Hippocampal formation (tissue), 2 donors: ENCODE measurements around the gene RABGAP1.
"Not testable (repeated sequence)": the region's sequence is repeated elsewhere in the genome, so short reads cannot be mapped to it uniquely, and the experiment has no call there.

Source experiments
- DNase-seq, 2 donors: peaks; one replicate each; lab custom pipeline; 2025; lab: John Stamatoyannopoulos, UW

The RABGAP1 gene

DNA sequence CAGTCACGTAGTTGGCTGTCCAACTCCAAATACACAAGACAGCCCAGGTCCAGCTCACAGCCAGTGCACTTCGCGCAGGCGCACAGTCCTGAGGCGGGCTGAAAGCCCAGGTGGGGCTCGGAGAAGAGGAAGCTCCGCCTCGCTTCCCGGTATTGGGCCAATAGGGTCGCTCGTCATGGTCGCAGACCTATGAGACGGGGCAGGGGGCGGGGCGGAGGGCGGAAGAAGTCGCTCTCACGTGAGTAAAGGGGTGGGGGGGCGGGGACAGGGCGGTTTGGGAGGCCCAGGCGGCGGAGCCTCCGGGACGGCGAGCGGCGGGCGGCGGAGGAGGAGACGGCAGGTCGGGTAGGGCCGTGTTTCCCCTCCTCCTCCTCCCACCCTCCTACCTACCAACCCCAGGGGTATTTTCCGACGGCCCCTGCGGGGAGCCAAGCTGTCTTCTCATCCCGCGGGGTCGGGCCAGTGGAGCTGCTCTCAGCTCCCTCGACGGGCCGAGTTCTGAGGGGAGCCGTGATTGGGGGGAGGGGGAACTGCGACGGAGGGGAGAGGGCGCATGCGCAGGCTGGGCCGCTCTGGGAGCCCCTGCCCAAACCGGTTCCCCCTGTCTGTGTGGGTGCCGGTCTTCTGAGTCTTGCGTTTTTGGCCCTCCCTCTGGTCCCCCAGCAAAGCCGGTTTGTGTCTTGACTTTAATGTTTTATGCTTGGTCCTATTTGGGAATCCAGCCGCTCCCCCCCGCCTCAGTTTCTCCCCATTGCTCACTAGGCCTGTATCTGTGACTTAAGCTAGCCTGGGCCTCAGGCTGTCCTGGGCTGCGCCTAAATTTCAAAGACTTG lies at the start of gene RABGAP1:
Gene RABGAP1 (plus strand): TSS at position 272 of the 833 bp plus-strand sequence. CDS start 16,040 bp downstream, outside the sequence.
- DNase-seq = peak; percentile 97 to 99

DNA sequence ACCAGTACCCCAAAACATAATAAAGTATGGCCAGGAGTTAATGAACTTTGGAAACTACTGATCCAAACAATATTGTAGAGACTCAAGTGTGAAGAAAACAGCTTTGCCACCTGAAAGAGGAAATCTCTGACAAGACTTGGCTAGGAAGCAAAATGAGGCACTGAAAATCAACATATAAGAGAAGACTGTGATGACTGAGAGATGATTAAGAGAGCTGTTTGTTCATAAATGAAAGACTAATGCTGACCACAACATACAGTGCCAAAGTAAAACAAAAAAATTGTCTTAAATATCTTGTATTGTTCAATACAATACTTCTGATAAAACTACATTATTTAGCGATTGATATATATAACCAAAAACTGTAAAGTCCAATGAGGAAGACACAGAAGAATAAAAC lies 42.9 kb upstream of the RABGAP1 start:
- DNase-seq = no peak

DNA sequence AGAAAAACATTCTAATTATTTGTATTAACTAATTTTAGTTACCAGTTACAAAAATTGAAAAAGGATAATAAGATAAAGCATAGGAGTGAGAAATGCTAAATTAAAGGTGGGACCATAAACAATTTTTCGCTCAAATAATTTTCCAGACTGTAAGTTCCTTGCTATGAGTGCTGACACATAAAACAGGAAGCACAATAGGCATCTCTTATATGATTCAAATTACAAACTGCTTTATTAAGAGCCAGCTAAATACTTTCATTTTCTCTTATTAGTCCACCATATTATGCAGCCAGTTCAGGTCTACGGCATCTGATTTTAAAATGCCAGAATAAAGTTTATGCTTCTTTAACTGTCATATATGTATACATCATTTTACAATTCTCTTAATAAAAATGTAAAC lies 40.0 kb upstream of the RABGAP1 start:
- DNase-seq = no peak

DNA sequence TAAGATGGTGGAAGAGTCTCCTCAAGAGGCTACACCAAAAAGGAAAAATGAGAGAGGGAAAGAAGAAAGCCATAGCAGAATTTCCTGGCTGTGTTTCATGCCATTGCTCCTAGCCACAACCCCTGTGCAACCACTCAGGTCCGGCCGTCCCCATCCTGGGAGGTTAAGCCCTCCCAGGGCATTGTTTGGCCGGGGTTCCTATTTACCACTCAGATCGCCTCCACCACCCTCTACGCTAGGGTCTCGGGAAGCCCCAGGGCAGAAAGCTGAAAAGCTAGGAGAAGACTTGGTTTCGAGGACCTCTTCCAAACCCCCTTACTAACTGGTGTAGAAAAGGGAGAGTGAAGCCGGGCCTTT lies 36.4 kb upstream of the RABGAP1 start:
- peak in 1 of 2 donors; percentile 39 for DNase-seq

DNA sequence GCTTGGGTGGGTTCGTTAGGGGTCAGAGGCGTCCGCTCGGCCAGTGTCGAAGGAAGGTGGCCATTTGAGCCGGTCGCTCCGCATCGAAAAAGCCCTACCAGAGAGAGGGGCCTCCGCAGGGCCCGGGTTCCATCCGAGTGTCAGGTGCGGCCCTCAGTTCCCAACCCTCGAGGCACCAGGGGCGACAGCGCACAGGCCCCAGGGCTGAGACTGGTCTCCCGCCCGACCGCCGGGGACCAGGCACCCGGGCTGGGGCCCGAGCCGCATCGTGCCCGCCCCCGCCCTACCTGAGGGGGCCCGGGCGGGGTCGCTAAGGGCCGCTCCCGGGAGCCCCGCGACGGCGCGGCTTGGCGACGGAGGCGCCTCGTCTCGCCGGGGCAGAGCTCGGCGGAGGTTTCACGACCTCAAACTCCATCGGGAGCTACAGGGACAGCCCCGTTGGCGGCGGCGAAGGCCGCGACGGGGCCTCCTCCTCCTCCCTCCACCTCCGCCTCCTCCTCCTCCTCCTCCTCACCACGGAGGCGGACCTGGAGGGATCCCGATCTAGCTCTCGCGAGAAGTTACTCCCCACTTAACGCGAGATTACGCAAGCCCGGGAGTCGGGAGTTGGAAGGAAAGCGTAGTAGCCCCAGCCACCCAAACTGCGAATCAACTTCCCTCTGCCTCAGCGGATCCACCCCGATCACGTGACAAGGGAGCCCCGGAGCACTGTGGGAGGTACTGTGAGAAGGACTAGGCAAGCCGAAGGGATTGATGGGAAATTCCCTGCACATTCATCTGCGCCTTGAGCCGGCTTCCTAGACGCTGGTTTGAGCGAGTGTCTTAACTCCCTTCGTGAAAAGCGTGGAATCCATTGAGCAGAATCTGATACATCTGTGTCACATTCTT lies 35.8 kb upstream of the RABGAP1 start, which contains the start of gene RC3H2:
Gene RC3H2 (minus strand): TSS at position 537 of the 888 bp plus-strand sequence. CDS start 7,850 bp downstream, outside the sequence.
- peak; percentile 99 to 100 for DNase-seq

DNA sequence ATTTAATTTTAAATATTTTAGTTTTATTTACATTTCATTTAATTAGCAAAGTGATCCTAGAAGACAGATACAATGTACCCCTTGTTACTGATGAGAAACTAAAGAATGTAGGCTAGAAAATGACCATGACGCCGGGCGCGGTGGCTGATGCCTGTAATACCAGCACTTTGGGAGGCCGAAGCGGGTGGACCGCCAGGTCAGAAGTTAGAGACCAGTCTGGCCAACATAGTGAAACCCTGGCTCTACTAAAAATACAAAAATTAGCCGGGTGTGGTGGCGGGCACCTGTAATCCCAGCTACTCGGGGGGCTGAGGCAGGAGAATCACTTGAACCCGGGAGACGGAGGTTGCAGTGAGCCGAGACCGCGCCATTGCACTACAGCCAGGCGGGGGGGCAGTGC lies 34.7 kb upstream of the RABGAP1 start:
- not testable (repeated sequence) for DNase-seq

DNA sequence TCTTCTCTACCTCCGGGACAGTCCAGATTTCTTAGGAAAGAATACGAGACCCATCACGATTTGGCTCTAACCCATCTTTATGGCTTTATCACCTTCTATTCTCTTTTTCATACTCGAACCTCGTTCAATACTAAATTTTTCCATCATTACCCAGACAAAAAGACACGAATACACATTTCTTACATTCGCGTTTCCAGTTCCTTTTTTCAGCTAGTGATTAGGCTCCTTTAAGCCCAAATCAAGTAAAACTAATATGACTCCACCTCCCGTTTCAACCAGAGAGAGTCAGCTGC lies 28.2 kb upstream of the RABGAP1 start:
- DNase-seq = no peak

DNA sequence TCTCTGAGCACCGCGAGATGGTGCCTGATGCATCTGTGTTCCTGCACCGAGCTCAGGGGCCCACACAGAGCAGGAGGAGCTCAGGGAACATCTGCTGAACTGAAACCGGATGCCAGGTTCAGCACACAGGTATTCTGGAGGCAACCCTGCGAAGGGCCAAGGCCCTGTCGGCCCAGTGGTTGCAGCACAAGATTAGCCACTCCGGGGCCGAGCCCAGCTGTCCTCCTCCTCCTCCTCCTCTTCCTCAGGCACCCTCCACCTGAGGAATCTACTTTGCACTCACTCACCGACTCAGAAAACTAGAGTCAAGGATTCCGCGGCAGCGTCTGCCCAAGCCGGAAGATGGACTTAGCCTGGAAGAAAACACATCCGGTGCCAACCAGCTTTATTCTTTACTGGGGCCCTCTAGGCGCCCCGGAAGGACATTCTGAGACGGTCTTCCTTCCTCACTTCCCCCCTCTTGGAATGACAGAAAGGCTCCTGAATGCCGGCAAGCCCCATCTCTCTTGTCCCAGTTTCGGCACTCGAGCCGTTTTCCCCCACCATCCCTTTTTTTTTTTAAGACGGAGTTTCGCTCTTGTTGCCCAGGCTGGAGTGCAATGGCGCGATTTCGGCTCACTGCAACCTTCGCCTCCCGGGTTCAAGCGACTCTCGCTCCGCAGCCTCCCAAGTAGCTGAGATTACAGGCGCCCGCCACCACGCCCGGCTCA lies 27.7 kb upstream of the RABGAP1 start, which contains the start of gene ZBTB6:
Gene ZBTB6 (minus strand): TSS at position 360 of the 710 bp plus-strand sequence. CDS start 1,251 bp downstream, outside the sequence.
- peak; percentile 76 to 92 for DNase-seq

DNA sequence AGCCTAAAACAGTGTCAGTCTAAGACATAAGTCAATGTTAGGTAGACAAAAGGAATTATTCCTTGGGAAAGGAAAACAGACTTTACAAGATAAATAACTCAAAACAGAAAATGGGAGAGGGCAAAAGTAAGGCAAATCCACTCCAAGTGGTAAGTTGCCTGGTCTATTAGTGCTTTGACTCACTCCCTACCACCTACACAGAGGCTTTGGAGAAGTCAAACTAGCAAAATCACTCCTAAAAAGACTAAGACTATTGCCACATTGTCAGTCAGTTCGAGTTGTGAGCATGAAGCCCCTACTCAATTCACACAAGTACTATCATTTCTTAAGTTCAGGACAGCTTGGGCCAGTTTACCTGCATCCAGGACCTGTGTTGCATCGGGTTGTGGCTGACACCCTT lies 22.5 kb upstream of the RABGAP1 start:
- DNase-seq = no peak

DNA sequence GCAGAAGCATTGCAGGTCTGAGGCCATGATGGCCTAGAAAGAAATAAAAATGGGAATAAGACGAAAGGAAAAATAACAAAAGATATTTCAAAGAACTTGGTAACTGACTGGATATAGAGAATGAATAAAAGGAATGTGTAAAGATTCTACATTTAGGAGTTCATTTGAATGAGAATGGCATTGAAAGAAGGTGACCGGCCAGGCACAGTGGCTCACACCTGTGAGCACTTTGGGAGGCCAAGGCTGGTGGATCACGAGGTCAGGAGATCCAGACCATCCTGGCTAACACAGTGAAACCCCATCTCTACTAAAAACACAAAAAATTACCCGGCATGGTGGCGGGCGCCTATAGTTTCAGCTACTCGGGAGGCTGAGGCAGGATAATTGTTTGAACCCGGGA lies 18.1 kb upstream of the RABGAP1 start:
- no peak for DNase-seq

DNA sequence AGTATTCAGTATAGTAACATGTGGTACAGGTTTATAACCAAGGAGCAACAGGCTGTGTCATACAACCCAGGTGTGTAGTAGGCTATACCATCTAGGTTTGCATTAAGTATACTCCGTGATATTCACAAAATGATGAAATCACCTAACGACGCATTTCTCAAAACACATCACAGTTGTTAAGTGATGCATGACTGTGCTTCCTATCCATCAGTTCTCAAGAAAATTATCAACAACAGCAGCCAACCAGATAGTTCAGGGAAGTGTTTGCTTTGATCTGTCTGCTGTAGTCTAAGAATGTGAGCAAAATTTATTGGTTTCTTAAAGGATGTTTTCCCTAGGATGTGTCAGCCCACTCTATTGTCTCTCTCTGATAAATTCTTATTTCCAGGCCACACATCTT lies 16.9 kb upstream of the RABGAP1 start:
- DNase-seq = no peak

DNA sequence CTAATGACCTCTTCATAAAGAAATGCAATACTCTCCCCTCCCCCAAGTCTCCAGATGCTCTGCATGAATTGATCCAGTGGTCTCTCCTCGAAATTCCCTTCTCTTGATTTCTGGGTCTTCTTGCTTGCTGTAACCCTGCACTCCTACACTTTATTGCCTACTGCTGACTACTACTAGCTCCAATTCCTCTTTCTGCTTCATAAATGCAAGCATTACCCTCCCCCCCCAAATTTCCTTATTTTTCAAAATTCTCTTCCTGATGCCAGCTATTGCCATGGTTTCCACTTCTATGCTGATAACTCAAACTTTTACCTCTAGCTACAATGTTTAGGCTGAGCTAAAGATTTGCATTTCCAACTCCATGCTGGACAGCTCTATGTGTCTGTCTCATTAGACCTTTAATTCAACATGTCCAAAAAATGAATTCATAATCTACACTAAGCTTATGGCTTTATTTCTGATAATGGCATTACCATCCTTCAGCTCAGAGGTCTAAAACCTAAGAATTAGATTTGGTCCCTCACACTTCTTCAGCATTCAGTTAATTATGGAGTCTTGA lies 10.9 kb upstream of the RABGAP1 start:
- no peak for DNase-seq

DNA sequence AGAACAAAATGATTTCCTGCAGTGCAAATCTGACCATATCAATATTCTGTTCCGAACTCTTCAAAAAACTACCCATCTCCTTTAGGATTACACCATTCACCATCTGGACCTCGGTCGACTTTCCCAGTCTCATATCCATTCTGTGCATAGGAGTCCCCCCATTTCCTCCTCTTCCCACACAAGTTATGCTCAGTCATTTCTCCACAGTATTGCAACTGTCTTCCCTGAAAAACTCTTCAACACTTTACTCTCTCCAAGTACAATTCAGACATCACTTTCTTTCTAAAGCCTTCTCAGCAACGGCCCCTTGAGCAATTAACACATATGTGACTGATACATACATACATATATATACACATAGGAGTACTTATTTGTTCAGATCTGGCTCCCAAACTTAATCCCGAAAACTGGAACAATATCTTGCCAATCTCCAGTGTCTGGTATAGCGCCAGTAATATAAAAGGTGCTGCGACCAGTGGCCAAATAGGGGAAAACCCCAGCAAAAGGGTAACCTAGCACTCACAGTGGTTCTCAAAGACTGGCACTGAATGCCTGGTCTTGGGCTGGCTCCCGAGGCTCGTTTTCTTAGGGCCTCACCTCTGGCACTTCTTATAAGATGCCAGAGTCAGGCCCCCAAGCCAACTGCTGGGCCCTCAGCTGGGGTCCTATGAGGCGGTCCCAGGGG lies 10.1 kb upstream of the RABGAP1 start:
- DNase-seq = no peak

DNA sequence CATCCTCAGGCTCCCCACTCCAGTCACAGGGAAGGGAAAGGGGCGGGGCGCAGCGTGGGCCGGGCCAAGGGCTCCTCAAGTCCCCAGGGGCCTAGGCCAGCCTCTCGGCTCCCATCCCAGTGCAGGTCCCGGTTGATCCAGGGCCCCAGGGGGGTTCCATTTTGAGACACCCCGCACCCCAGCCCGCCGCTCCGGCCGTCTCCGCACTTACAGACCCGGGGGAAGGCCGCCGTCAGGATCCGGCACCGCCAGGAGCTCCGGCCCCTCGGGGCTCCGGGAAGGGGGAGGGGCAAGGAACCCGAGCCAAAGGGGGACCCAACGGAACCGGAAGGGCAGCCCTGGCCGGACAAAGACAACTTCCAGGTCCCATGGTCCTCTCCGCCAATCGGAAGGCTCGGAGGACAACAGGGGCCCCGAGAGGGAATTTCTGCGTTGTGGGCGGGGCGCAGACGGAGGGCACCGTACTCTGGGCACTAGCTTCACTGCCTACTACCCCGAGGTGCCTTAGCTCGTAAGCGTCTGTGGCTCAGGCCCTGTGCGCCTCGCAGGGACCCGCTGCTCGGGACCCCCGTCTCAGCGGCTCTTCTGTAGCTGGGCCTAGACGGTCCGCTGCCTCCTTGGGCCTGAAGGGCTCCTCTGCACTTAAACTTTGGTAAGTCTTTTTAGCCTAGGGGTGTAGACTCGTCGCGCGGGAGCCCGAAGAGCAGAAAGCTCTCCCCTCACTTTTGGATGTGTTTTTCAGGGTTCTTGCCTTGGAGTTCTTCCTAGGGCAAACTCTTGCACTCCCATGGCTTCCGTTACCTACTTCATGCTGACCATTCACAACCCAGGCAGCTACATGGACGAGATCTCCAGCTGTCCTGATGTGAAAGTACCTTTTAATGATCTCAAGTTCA lies 9.3 kb upstream of the RABGAP1 start, which contains the start of gene ZBTB26:
Gene ZBTB26 (minus strand): TSS at position 287 of the 896 bp plus-strand sequence. CDS start 11,578 bp downstream, outside the sequence.
- DNase-seq = peak; percentile 94

DNA sequence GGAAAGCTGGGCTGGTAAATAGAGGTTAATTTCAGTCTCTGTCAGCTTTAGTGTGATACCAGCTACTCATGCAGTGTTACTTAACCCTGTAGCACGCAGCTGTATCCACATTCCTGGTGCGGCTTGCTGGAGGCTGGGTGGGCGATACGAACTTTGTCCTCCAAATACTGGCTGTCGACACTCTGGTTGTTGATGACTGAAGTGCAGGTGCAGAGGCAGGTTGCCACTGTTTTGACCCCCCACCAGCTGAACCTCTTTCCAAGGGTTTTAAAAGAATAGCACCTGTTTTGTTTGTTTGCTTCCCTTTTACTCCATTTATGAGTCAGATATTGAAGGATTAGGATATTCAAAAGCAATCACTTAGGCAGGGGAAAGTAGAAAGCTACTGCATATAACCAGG lies 4.4 kb upstream of the RABGAP1 start:
- DNase-seq = no peak

DNA sequence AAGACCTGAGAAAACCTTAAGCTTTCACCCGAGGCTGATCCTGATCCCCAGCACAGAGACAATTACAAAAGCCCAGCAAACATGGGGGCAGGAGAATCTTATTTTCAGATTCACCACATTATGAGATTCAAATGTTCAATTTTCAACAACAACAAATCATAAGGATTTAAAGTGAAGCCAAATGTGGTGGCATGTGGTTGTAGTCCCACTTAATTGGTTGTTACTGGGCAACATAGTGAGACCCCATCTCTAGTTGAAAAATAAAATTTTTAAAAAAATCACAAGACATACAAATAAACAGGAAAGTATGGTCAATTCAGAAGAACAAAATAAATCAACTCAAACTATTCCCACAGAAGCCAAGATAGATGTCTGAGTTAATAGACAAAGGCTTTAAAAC lies 3.9 kb upstream of the RABGAP1 start:
- DNase-seq = no peak

DNA sequence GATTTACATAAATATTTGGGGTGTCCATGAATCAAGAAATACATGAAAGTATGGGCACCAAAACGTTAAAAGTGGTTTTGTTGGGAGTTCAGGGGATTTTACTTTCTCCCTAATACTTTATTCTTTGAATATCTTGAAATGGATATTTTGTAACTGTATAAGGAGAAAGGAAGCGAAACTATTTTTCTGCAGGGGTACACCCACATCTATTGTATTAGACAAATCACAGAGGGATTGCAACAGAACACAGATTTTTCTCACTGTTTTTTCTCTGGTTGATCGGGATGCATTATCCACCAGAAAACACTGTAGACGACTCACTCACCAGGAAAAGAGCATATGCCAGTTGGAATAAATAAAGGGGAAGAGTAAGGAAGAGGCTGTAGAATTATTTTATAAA lies 1.2 kb upstream of the RABGAP1 start:
- DNase-seq = no peak

DNA sequence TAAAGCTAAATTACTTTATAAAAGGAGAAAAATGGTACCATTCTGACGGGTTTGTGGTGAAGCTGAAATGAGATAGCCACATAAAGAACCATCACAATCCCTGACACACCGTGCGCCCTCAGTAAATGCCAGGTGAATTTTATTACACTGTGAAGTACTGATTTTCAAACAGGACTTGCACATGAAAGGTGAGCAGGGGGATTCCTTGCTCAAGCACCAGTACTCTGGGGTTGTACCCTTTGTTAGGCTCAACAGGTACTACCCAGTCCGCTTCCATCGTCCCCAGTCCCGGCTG lies 419 bp upstream of the RABGAP1 start:
- no peak for DNase-seq

DNA sequence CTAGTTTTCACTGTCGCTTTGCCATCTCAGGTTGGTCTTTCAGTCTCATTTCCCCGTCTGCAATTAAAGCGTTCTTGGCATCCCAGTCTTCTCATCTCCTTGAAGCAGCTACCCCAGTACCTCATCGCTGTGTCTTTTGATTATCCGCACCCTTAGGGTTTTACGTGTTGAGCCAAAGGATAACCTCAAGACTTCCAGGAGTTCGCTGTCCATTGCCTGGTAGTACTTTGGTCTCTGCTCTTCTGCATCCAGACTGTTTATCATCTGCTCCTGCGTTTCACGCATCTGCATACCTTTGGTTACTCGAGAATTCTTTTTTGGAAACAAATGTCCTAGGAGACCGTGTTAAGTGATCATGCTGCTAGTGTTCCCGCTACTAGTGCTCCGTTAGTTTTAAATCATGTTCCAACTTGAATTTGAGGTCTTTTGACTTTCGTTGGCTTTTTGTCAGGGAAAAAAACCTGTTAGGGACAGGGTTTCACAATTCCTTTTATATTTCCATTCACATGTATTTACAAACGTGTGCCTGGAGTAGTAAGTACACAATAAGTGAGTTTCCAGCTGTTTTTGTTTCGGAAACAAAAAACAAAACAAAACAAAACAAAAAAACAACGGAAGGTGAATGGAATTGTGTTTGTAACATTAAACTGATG lies 888 bp downstream of the RABGAP1 start:
- no peak for DNase-seq
